NCI-H2227 treated with DMSO at 0.1 percent for 48 hours (cell line): ENCODE results near the gene IRF8.
"Not testable (repeated sequence)": the region's sequence is repeated elsewhere in the genome, so short reads cannot be mapped to it uniquely, and the experiment has no call there.

Experiments
- DNase-seq: peaks from one replicate; lab custom pipeline; 2025; lab: John Stamatoyannopoulos, UW

IRF8 gene

GRCh38 chr16:85869206-85869605 lies 29.8 kb upstream of the IRF8 start:
- DNase-seq = no peak

- no peak for DNase-seq
These were observed 29.0 kb upstream of the IRF8 start for GRCh38 chr16:85869785-85870558.

- DNase-seq = no peak
These were observed 27.2 kb upstream of the IRF8 start for GRCh38 chr16:85871756-85872155.

GRCh38 chr16:85872734-85873133 lies 26.2 kb upstream of the IRF8 start:
- DNase-seq = no peak

GRCh38 chr16:85873153-85873552 lies 25.8 kb upstream of the IRF8 start:
- DNase-seq = no peak

- DNase-seq = not testable (repeated sequence)
These were observed 24.9 kb upstream of the IRF8 start for GRCh38 chr16:85874031-85874430.

- DNase-seq = no peak
These were observed 20.6 kb upstream of the IRF8 start for GRCh38 chr16:85878407-85878806.

- no peak for DNase-seq
These were observed 20.1 kb upstream of the IRF8 start for GRCh38 chr16:85878875-85879274.

- DNase-seq = no peak
These were observed 19.4 kb upstream of the IRF8 start for GRCh38 chr16:85879549-85879948.

- DNase-seq = no peak
These were observed 18.8 kb upstream of the IRF8 start for GRCh38 chr16:85879975-85880831.

- no peak for DNase-seq
These were observed 18.1 kb upstream of the IRF8 start for GRCh38 chr16:85880861-85881260.

- no peak for DNase-seq
These were observed 17.5 kb upstream of the IRF8 start for GRCh38 chr16:85881436-85881835.

GRCh38 chr16:85882181-85882810 lies 16.7 kb upstream of the IRF8 start:
- no peak for DNase-seq

GRCh38 chr16:85883813-85884212 lies 15.1 kb upstream of the IRF8 start:
- no peak for DNase-seq

- no peak for DNase-seq
These were observed 14.0 kb upstream of the IRF8 start for GRCh38 chr16:85884808-85885463.

GRCh38 chr16:85885537-85885936 lies 13.4 kb upstream of the IRF8 start:
- DNase-seq = no peak

- DNase-seq = no peak
These were observed 10.3 kb upstream of the IRF8 start for GRCh38 chr16:85888405-85889331.

- DNase-seq = no peak
These were observed 7.8 kb upstream of the IRF8 start for GRCh38 chr16:85891033-85891775.

- DNase-seq = no peak
These were observed 7.2 kb upstream of the IRF8 start for GRCh38 chr16:85891776-85892166.

- DNase-seq = no peak
These were observed 6.2 kb upstream of the IRF8 start for GRCh38 chr16:85892760-85893159.
